ENCODE measurements around the gene HNF1A. TPM values are rescaled to one million over a fixed set of nuclear protein-coding genes. Genes with fewer than 3 reads are reported as not detected.

Gene HNF1A
- total and polyA plus RNA-seq, 2 of the 13 experiments (the other 11 are each of a cell fraction or from before 2014, with no cell fraction given), result 13.4 to 34.7 TPM

GRCh38 chr12:120979862-120980696, 1.7 kb downstream of the HNF1A start (continued):
- TF ChIP-seq TRIM22 (IDR thresholded peaks at IDR 0.05), result no peak
- peak; percentile 91 for TF ChIP-seq MED8 (CRISPR knock-in tag; IDR thresholded peaks at IDR 0.05; ENCODE audit: insufficient replicate concordance)
- 0 out of 2 replicates have a peak, but pooled peaks have one; percentile 47 for TF ChIP-seq ZNF205 (CRISPR knock-in tag; IDR thresholded peaks at IDR 0.05)
- TF ChIP-seq ZNF740 (CRISPR knock-in tag; IDR thresholded peaks at IDR 0.05), result peak; percentile 65
- TF ChIP-seq ZFY (CRISPR knock-in tag; IDR thresholded peaks at IDR 0.05), result peak; percentile 80
- TF ChIP-seq TGIF2 (CRISPR knock-in tag; IDR thresholded peaks at IDR 0.05), result peak; percentile 40; the same call in 1 of the 2 replicates
- TF ChIP-seq TOPORS (CRISPR knock-in tag; IDR thresholded peaks at IDR 0.05), result no peak; the same call in 1 of the 2 replicates
- TF ChIP-seq FOXA1 (IDR thresholded peaks at IDR 0.05), result no peak
- TF ChIP-seq FOXA1 (CRISPR knock-in tag; IDR thresholded peaks at IDR 0.05), result 0 out of 2 replicates have a peak, but pooled peaks have one; percentile 14
- TF ChIP-seq GMEB2 (CRISPR knock-in tag; IDR thresholded peaks at IDR 0.05; ENCODE audit: low read depth), result no peak
- TF ChIP-seq NR2F1 (CRISPR knock-in tag; IDR thresholded peaks at IDR 0.05), result peak in 1 of 2 experiments; percentile 48; a peak in 1 of 4 replicates
- 0 out of 2 replicates have a peak, but pooled peaks have one; percentile 21 for TF ChIP-seq ZKSCAN8 (CRISPR knock-in tag; IDR thresholded peaks at IDR 0.05; ENCODE audit: borderline replicate concordance)
- peak; percentile 62; the same call in 1 of the 2 replicates for TF ChIP-seq MTA1 (CRISPR knock-in tag; IDR thresholded peaks at IDR 0.05; ENCODE audit: borderline replicate concordance)
- no peak for TF ChIP-seq NR2F2 (IDR thresholded peaks at IDR 0.05; ENCODE audit: borderline replicate concordance, low read depth)
- TF ChIP-seq ZBTB10 (CRISPR knock-in tag; IDR thresholded peaks at IDR 0.05; ENCODE audit: borderline replicate concordance), result no peak; the same call in none of the 2 replicates
- peak; percentile 65; the same call in 1 of the 2 replicates for TF ChIP-seq TP53 (CRISPR knock-in tag; conservative IDR thresholded peaks at IDR 0.05)
- TF ChIP-seq KLF16 (CRISPR knock-in tag; IDR thresholded peaks at IDR 0.05), result 0 out of 4 replicates have a peak, but pooled peaks of 1 of the 2 experiments have one; percentile 16
- TF ChIP-seq ZFAT (CRISPR knock-in tag; conservative IDR thresholded peaks at IDR 0.05), result no peak
- TF ChIP-seq YY1 (IDR thresholded peaks at IDR 0.05; ENCODE audit: insufficient read depth, insufficient replicate concordance, low read depth, low read length), result no peak
- TF ChIP-seq DDIT3 (CRISPR knock-in tag; IDR thresholded peaks at IDR 0.05), result no peak
- TF ChIP-seq ZNF614 (CRISPR knock-in tag; IDR thresholded peaks at IDR 0.05; ENCODE audit: borderline replicate concordance), result peak; percentile 51; the same call in 1 of the 2 replicates
- TF ChIP-seq ZNF572 (CRISPR knock-in tag; IDR thresholded peaks at IDR 0.05), result 0 out of 2 replicates have a peak, but pooled peaks have one; percentile 63

Measured in HepG2 (cell line).